Lung (tissue), 12 donors: Measurements from ENCODE around the gene PTPRJ. TPM values are rescaled to one million over a fixed set of nuclear protein-coding genes. Genes with fewer than 3 reads are reported as not detected.

Experiments
- ATAC-seq: fragments of 200-7000 bp; cut with Tn5 transposase; one replicate; pipeline ENCODE4 v1.9.1; 2020; ENCODE audit warnings: moderate number of reproducible peaks; ENCODE audit not compliant: insufficient read depth, low FRiP score
- DNase-seq, 3 donors: peaks; one replicate each; pipeline ENCODE4 v3.0.0-alpha.2; 2013 to 2017
- H3K27ac ChIP-seq, 2 donors: one replicate each; pipeline ENCODE4 v1.5.1; 2013; ENCODE audit warnings: mild to moderate bottlenecking in 2 of 2, moderate library complexity in 2 of 2, control low read depth in 1 of 2, inconsistent platforms in 1 of 2, low read depth in 1 of 2, low read length in 1 of 2
- H3K27me3 ChIP-seq, 3 donors: one replicate each; pipeline ENCODE4 v1.5.1; 2013; ENCODE audit warnings: low read length in 2 of 3; ENCODE audit not compliant: control insufficient read depth in 3 of 3, insufficient read depth in 3 of 3
- H3K36me3 ChIP-seq, 4 donors: one replicate each; pipeline ENCODE4 v1.5.1; 2013; ENCODE audit warnings: low read length in 4 of 4, mild to moderate bottlenecking in 1 of 4, moderate library complexity in 1 of 4; ENCODE audit not compliant: control insufficient read depth in 4 of 4, insufficient read depth in 4 of 4
- H3K4me1 ChIP-seq, 5 donors: one replicate each; pipeline ENCODE4 v1.5.1; 2013; ENCODE audit warnings: low read length in 5 of 5, mild to moderate bottlenecking in 2 of 5, moderate library complexity in 1 of 5; ENCODE audit not compliant: control insufficient read depth in 5 of 5, insufficient read depth in 5 of 5
- H3K4me3 ChIP-seq: one replicate; pipeline ENCODE4 v1.5.1; 2013; ENCODE audit warnings: mild to moderate bottlenecking, control low read depth, moderate library complexity
- H3K9ac ChIP-seq, 2 donors: one replicate each; pipeline ENCODE4 v1.5.1; 2013; ENCODE audit warnings: low read length in 2 of 2, control low read depth in 1 of 2; ENCODE audit not compliant: insufficient read depth in 1 of 2
- H3K9me3 ChIP-seq, 4 donors: one replicate each; pipeline ENCODE4 v1.5.1; 2013; ENCODE audit warnings: low read length in 3 of 4, mild to moderate bottlenecking in 1 of 4, moderate library complexity in 1 of 4; ENCODE audit not compliant: control insufficient read depth in 4 of 4, insufficient read depth in 3 of 4
- CTCF ChIP-seq: IDR thresholded peaks from 2 replicates; pipeline ENCODE4 v1.5.1; 2012; ENCODE audit warnings: mild to moderate bottlenecking; ENCODE audit errors: control extremely low read depth, extremely low read depth
- WGBS, 2 donors: extraction: QIAGEN DNeasy Blood & Tissue Kit; methylation state at CpG; one replicate each; pipeline ENCODE4 v1.1.7; 2013; 5-methylcytosine and 5-hydroxymethylcytosine counted together
- polyA plus RNA-seq, 2 donors: library from polyadenylated mRNA; stranded (reverse); fragments of 200-250 nt; gene quantifications; one replicate each; pipeline ENCODE4 v1.2.1, GENCODE V29; 2013
- total RNA-seq, 2 donors: library from RNA; depleted of rRNA in 1 of 2; stranded (reverse); fragments of >200 nt in 1 of 2; gene quantifications; one replicate each; pipeline ENCODE4 v1.2.1, GENCODE V29; 2014 to 2021
- donor health status: control.
- donor health status: control.
- donor health status: Bipolar disorder and iron deficiency.
- donor health status: healthy.
- donor health status: DM: yes; HTN: yes; CAD: no.

PTPRJ gene
- total and polyA plus RNA-seq, 4 donors = 3.9 to 51.4 (median 32.0) TPM

- DNase-seq (peak; percentile 55 to 70 (median 65)), ATAC-seq (peak; percentile 21)
- no peak for TF ChIP-seq CTCF
- 0 to 1% methylated on average over 24 to 82 of the region's 82 CpGs for WGBS, 2 donors
- Histone ChIP-seq H3K27me3 (no peaks in the 10 kb centered on the region), H3K36me3 (no peaks in the 10 kb centered on the region), H3K9ac (peak overlapping the region; percentile 37 to 70), H3K4me1 (peaks cover 0 to 19% (median 5%) of the 10 kb centered on the region in 5 donors), H3K9me3 (no peaks in the 10 kb centered on the region), H3K4me3 (peak overlapping the region; percentile 79), H3K27ac (peak overlapping the region in 1 of 2 donors; percentile 79)
Observed at GRCh38 chr11:47980907-47981621, 705 bp downstream of the PTPRJ start.

- Histone ChIP-seq H3K27me3 (no peaks in the 10 kb centered on the region), H3K9ac (peak overlapping the region; percentile 37 to 70), H3K4me1 (peaks cover 0 to 19% (median 5%) of the 10 kb centered on the region in 5 donors), H3K4me3 (peak overlapping the region; percentile 64), H3K27ac (peak overlapping the region in 1 of 2 donors; percentile 79), H3K9me3 (no peaks in the 10 kb centered on the region), H3K36me3 (no peaks in the 10 kb centered on the region)
- ATAC-seq (no peak), DNase-seq (no peak)
- TF ChIP-seq CTCF = no peak
- 31 to 44% methylated on average over 14 to 17 of the region's 17 CpGs for WGBS, 2 donors
Observed at GRCh38 chr11:47981667-47982404, 1.5 kb downstream of the PTPRJ start.

- Histone ChIP-seq H3K4me3 (no peak overlapping the region), H3K9ac (no peak overlapping the region), H3K27ac (no peak overlapping the region), H3K27me3 (no peaks in the 10 kb centered on the region), H3K9me3 (no peaks in the 10 kb centered on the region), H3K4me1 (peaks cover 0 to 19% (median 5%) of the 10 kb centered on the region in 5 donors), H3K36me3 (no peaks in the 10 kb centered on the region)
- no peak for TF ChIP-seq CTCF
- DNase-seq (no peak), ATAC-seq (no peak)
Observed at GRCh38 chr11:47982616-47983015, 2.3 kb downstream of the PTPRJ start.
